T1000 (cell line): ENCODE results near the gene CADM4.
"Not testable (repeated sequence)": the region's sequence is repeated elsewhere in the genome, so short reads cannot be mapped to it uniquely, and the experiment has no call there.

Experiments
- DNase-seq: peaks from one replicate; lab custom pipeline; 2025; ENCODE audit warnings: mixed read lengths; lab: John Stamatoyannopoulos, UW

The CADM4 gene

GRCh38 chr19:43606569-43607229 lies 33.0 kb downstream of the CADM4 start:
- DNase-seq: no peak

GRCh38 chr19:43605875-43606568 lies 33.6 kb downstream of the CADM4 start:
- DNase-seq: no peak

GRCh38 chr19:43600326-43600725 lies 39.3 kb downstream of the CADM4 start:
- not testable (repeated sequence) for DNase-seq

- no peak for DNase-seq
Measured at GRCh38 chr19:43599635-43600295, 39.9 kb downstream of the CADM4 start.

GRCh38 chr19:43598445-43599240 lies 41.0 kb downstream of the CADM4 start:
- no peak for DNase-seq

GRCh38 chr19:43597876-43598275 lies 41.8 kb downstream of the CADM4 start:
- DNase-seq: no peak

GRCh38 chr19:43596842-43597461 lies 42.7 kb downstream of the CADM4 start:
- no peak for DNase-seq

- DNase-seq: peak; percentile 98
Measured at GRCh38 chr19:43595999-43596841, 43.4 kb downstream of the CADM4 start, which contains the start of the genes IRGQ and ZNF576. Gene IRGQ, minus strand, starts transcription at chr19:43596134. Its CDS starts 796 bp downstream, at chr19:43595338. Gene ZNF576, plus strand, starts transcription at chr19:43596595. Its CDS starts 514 bp downstream, at chr19:43597109.

GRCh38 chr19:43595605-43595998 lies 44.0 kb downstream of the CADM4 start:
- peak; percentile 36 for DNase-seq

- peak; percentile 9 for DNase-seq
Measured at GRCh38 chr19:43594710-43595604, 44.7 kb downstream of the CADM4 start.

GRCh38 chr19:43594081-43594697 lies 45.5 kb downstream of the CADM4 start:
- no peak for DNase-seq

GRCh38 chr19:43592800-43593350 lies 46.8 kb downstream of the CADM4 start:
- no peak for DNase-seq

- DNase-seq: no peak
Measured at GRCh38 chr19:43591904-43592772, 47.5 kb downstream of the CADM4 start.

- DNase-seq: no peak
Measured at GRCh38 chr19:43589678-43590077, 50.0 kb downstream of the CADM4 start.

- no peak for DNase-seq
Measured at GRCh38 chr19:43589277-43589676, 50.4 kb downstream of the CADM4 start.

GRCh38 chr19:43587029-43587428 lies 52.6 kb downstream of the CADM4 start:
- DNase-seq: not testable (repeated sequence)

GRCh38 chr19:43586346-43586745 lies 53.3 kb downstream of the CADM4 start:
- no peak for DNase-seq

GRCh38 chr19:43584484-43584883 lies 55.2 kb downstream of the CADM4 start:
- no peak for DNase-seq
